Measurements from ENCODE around the gene GOLGA8S.
"Not testable (repeated sequence)": the region's sequence is repeated elsewhere in the genome, so short reads cannot be mapped to it uniquely, and the experiment has no call there.

The GOLGA8S gene

GRCh38 chr15:23354448-23354847 is at the start of gene GOLGA8S:
GOLGA8S (plus strand) TSS chr15:23354748; CDS start chr15:23354810, 62 bp downstream.
- not testable (repeated sequence) for H3K9me3 Mint-ChIP-seq; H3K4me3 Mint-ChIP-seq; H3K27ac Mint-ChIP-seq; H3K4me1 Mint-ChIP-seq (ENCODE audit: low read depth); H3K36me3 Mint-ChIP-seq (ENCODE audit: low read depth); DNase-seq; H3K27me3 Mint-ChIP-seq

GRCh38 chr15:23304805-23305204 is 49.7 kb upstream of the GOLGA8S start:
- H3K9me3 Mint-ChIP-seq, H3K27me3 Mint-ChIP-seq, DNase-seq: not testable (repeated sequence)
- Mint-ChIP-seq H3K27ac (peak overlapping the region; percentile 83), H3K4me3 (peak overlapping the region; percentile 91), H3K36me3 (ENCODE audit: low read depth) (peaks cover 47% of the 10 kb centered on the region), H3K4me1 (ENCODE audit: low read depth) (peaks cover 26% of the 10 kb centered on the region)

GRCh38 chr15:23305921-23306320 is 48.6 kb upstream of the GOLGA8S start:
- H3K36me3 Mint-ChIP-seq (ENCODE audit: low read depth): peaks cover 58% of the 10 kb centered on the region
- H3K27ac Mint-ChIP-seq: peak overlapping the region; percentile 3
- H3K27me3 Mint-ChIP-seq, DNase-seq, H3K9me3 Mint-ChIP-seq: not testable (repeated sequence)
- peak overlapping the region; percentile 1 for H3K4me3 Mint-ChIP-seq
- peaks cover 26% of the 10 kb centered on the region for H3K4me1 Mint-ChIP-seq (ENCODE audit: low read depth)

GRCh38 chr15:23311233-23311632 is 43.3 kb upstream of the GOLGA8S start:
- H3K27ac Mint-ChIP-seq, H3K27me3 Mint-ChIP-seq, DNase-seq, H3K4me3 Mint-ChIP-seq, H3K9me3 Mint-ChIP-seq: not testable (repeated sequence)
- Mint-ChIP-seq H3K4me1 (ENCODE audit: low read depth) (peaks cover 11% of the 10 kb centered on the region), H3K36me3 (ENCODE audit: low read depth) (peaks cover 48% of the 10 kb centered on the region)

GRCh38 chr15:23334096-23334495 is 20.5 kb upstream of the GOLGA8S start, which contains the start of gene GOLGA6L26:
GOLGA6L26 (minus strand) TSS chr15:23334196; CDS start chr15:23334135, 61 bp downstream.
- not testable (repeated sequence) for H3K27ac Mint-ChIP-seq; H3K9me3 Mint-ChIP-seq; H3K4me3 Mint-ChIP-seq; H3K36me3 Mint-ChIP-seq (ENCODE audit: low read depth); H3K4me1 Mint-ChIP-seq (ENCODE audit: low read depth); DNase-seq; H3K27me3 Mint-ChIP-seq

GRCh38 chr15:23362622-23363021 is 8.1 kb downstream of the GOLGA8S start:
- not testable (repeated sequence) for H3K4me1 Mint-ChIP-seq (ENCODE audit: low read depth); H3K27me3 Mint-ChIP-seq; H3K27ac Mint-ChIP-seq; H3K4me3 Mint-ChIP-seq; H3K9me3 Mint-ChIP-seq; H3K36me3 Mint-ChIP-seq (ENCODE audit: low read depth); DNase-seq

GRCh38 chr15:23364261-23364660 is 9.7 kb downstream of the GOLGA8S start:
- not testable (repeated sequence) for H3K36me3 Mint-ChIP-seq (ENCODE audit: low read depth); DNase-seq; H3K27ac Mint-ChIP-seq; H3K4me3 Mint-ChIP-seq; H3K27me3 Mint-ChIP-seq; H3K9me3 Mint-ChIP-seq; H3K4me1 Mint-ChIP-seq (ENCODE audit: low read depth)

GRCh38 chr15:23370578-23370977 is 16.0 kb downstream of the GOLGA8S start:
- Mint-ChIP-seq H3K36me3 (ENCODE audit: low read depth) (no peaks in the 10 kb centered on the region), H3K27ac (no peak overlapping the region), H3K27me3 (no peaks in the 10 kb centered on the region), H3K9me3 (no peaks in the 10 kb centered on the region), H3K4me1 (ENCODE audit: low read depth) (no peaks in the 10 kb centered on the region), H3K4me3 (no peak overlapping the region)
- DNase-seq: no peak

GRCh38 chr15:23371134-23371533 is 16.6 kb downstream of the GOLGA8S start:
- not testable (repeated sequence) for H3K27ac Mint-ChIP-seq; H3K9me3 Mint-ChIP-seq; DNase-seq; H3K4me3 Mint-ChIP-seq; H3K36me3 Mint-ChIP-seq (ENCODE audit: low read depth); H3K27me3 Mint-ChIP-seq; H3K4me1 Mint-ChIP-seq (ENCODE audit: low read depth)

GRCh38 chr15:23371868-23372267 is 17.3 kb downstream of the GOLGA8S start:
- not testable (repeated sequence) for H3K27me3 Mint-ChIP-seq; H3K4me1 Mint-ChIP-seq (ENCODE audit: low read depth)

GRCh38 chr15:23372284-23372683 is 17.7 kb downstream of the GOLGA8S start:
- Mint-ChIP-seq H3K36me3 (ENCODE audit: low read depth) (no peaks in the 10 kb centered on the region), H3K4me1 (ENCODE audit: low read depth) (no peaks in the 10 kb centered on the region), H3K9me3 (no peaks in the 10 kb centered on the region), H3K4me3 (no peak overlapping the region), H3K27ac (no peak overlapping the region), H3K27me3 (no peaks in the 10 kb centered on the region)
- DNase-seq: no peak

More at GRCh38 chr15:23371868-23372267, 17.3 kb downstream of the GOLGA8S start:
- H3K4me3 Mint-ChIP-seq; H3K27ac Mint-ChIP-seq; DNase-seq; H3K9me3 Mint-ChIP-seq; H3K36me3 Mint-ChIP-seq (ENCODE audit: low read depth): not testable (repeated sequence)

GRCh38 chr15:23372891-23373600 is 18.5 kb downstream of the GOLGA8S start:
- not testable (repeated sequence) for DNase-seq; H3K9me3 Mint-ChIP-seq; H3K36me3 Mint-ChIP-seq (ENCODE audit: low read depth); H3K27ac Mint-ChIP-seq; H3K4me1 Mint-ChIP-seq (ENCODE audit: low read depth); H3K4me3 Mint-ChIP-seq; H3K27me3 Mint-ChIP-seq

GRCh38 chr15:23374226-23374625 is 19.7 kb downstream of the GOLGA8S start:
- not testable (repeated sequence) for DNase-seq; H3K27ac Mint-ChIP-seq; H3K4me1 Mint-ChIP-seq (ENCODE audit: low read depth); H3K9me3 Mint-ChIP-seq; H3K36me3 Mint-ChIP-seq (ENCODE audit: low read depth); H3K27me3 Mint-ChIP-seq; H3K4me3 Mint-ChIP-seq

- H3K4me1 Mint-ChIP-seq (ENCODE audit: low read depth); H3K27me3 Mint-ChIP-seq; H3K4me3 Mint-ChIP-seq; H3K36me3 Mint-ChIP-seq (ENCODE audit: low read depth); H3K27ac Mint-ChIP-seq; H3K9me3 Mint-ChIP-seq; DNase-seq: not testable (repeated sequence)
Measured at GRCh38 chr15:23378946-23379345, 24.4 kb downstream of the GOLGA8S start.

GRCh38 chr15:23380700-23381099 is 26.2 kb downstream of the GOLGA8S start:
- not testable (repeated sequence) for DNase-seq
- peaks cover 13% of the 10 kb centered on the region for H3K27me3 Mint-ChIP-seq

GRCh38 chr15:23381192-23381591 is 26.6 kb downstream of the GOLGA8S start:
- not testable (repeated sequence) for H3K4me3 Mint-ChIP-seq; H3K9me3 Mint-ChIP-seq; H3K27ac Mint-ChIP-seq; H3K4me1 Mint-ChIP-seq (ENCODE audit: low read depth); DNase-seq; H3K36me3 Mint-ChIP-seq (ENCODE audit: low read depth)
- peaks cover 16% of the 10 kb centered on the region for H3K27me3 Mint-ChIP-seq

More at GRCh38 chr15:23380700-23381099, 26.2 kb downstream of the GOLGA8S start:
- H3K9me3 Mint-ChIP-seq; H3K4me1 Mint-ChIP-seq (ENCODE audit: low read depth); H3K36me3 Mint-ChIP-seq (ENCODE audit: low read depth); H3K27ac Mint-ChIP-seq; H3K4me3 Mint-ChIP-seq: not testable (repeated sequence)
